Endometrium (tissue), 2 donors: ENCODE data around the gene C6orf141.

ENCODE experiments used
- FAIRE-seq: peaks from 2 replicates; lab custom pipeline; 2012; peaks lifted over from hg19 to GRCh38; lab: Jason Lieb, UNC
- donor health status: control.
- donor health status: control.

C6orf141 gene

GRCh38 chr6:49550492-49551077 is at the start of gene C6orf141:
TSS of gene C6orf141 (plus strand) at chr6:49550668. CDS start at chr6:49550793, 125 bp downstream.
- no peak for FAIRE-seq

- FAIRE-seq: no peak
Observed at GRCh38 chr6:49504666-49505065, 45.8 kb upstream of the C6orf141 start.

GRCh38 chr6:49506569-49507111 is 43.8 kb upstream of the C6orf141 start:
- FAIRE-seq: no peak

GRCh38 chr6:49509342-49509741 is 41.1 kb upstream of the C6orf141 start:
- FAIRE-seq: no peak

GRCh38 chr6:49513153-49513989 is 37.1 kb upstream of the C6orf141 start:
- no peak for FAIRE-seq

GRCh38 chr6:49514571-49515484 is 35.6 kb upstream of the C6orf141 start:
- no peak for FAIRE-seq

- no peak for FAIRE-seq
Observed at GRCh38 chr6:49515485-49516146, 34.9 kb upstream of the C6orf141 start.

- FAIRE-seq: no peak
Observed at GRCh38 chr6:49516147-49516505, 34.3 kb upstream of the C6orf141 start.

- no peak for FAIRE-seq
Observed at GRCh38 chr6:49517919-49518318, 32.5 kb upstream of the C6orf141 start.

GRCh38 chr6:49519660-49520059 is 30.8 kb upstream of the C6orf141 start:
- no peak for FAIRE-seq

GRCh38 chr6:49522710-49523593 is 27.5 kb upstream of the C6orf141 start:
- no peak for FAIRE-seq

GRCh38 chr6:49523901-49524300 is 26.6 kb upstream of the C6orf141 start:
- no peak for FAIRE-seq

GRCh38 chr6:49524541-49524940 is 25.9 kb upstream of the C6orf141 start:
- no peak for FAIRE-seq

GRCh38 chr6:49526598-49526997 is 23.9 kb upstream of the C6orf141 start:
- FAIRE-seq: no peak

- FAIRE-seq: no peak
Observed at GRCh38 chr6:49527320-49527719, 23.1 kb upstream of the C6orf141 start.

- no peak for FAIRE-seq
Observed at GRCh38 chr6:49528571-49528970, 21.9 kb upstream of the C6orf141 start.

GRCh38 chr6:49530141-49530776 is 20.2 kb upstream of the C6orf141 start:
- FAIRE-seq: no peak

- peak; percentile 97 for FAIRE-seq
Observed at GRCh38 chr6:49531774-49532569, 18.5 kb upstream of the C6orf141 start.

GRCh38 chr6:49535795-49536194 is 14.7 kb upstream of the C6orf141 start:
- no peak for FAIRE-seq
